K562 (cell line): ENCODE measurements around the gene RPRD1B. TPM values are rescaled to one million over a fixed set of nuclear protein-coding genes. Genes with fewer than 3 reads are reported as not detected.
A peak's percentile ranks its signal among the peaks of the same experiment; 100 is the strongest.

Experiments used
- ATAC-seq: fragments of 200-7000 bp; cut with Tn5 transposase; 3 replicates; pipeline ENCODE4 v1.9.1; 2020; ENCODE audit warnings: moderate library complexity
- BruUV-seq: library from RNA; stranded (reverse); fragments of 400-500 nt; replicated peaks from 2 replicates; lab custom pipeline; 2021; lab: Mats Ljungman, UMichigan
- CTCF ChIA-PET: fragments of 300-600 bp; formaldehyde crosslinking; extraction: SDS; loops from one replicate; lab custom pipeline; 2021; ENCODE audit warnings: low intra/inter-chr PET ratio; lab: Yijun Ruan, JAX
- POLR2A ChIA-PET: fragments of 300-600, 350-650 bp; sonication (Branson Sonifier 250); formaldehyde crosslinking; extraction: SDS; loops from one replicate; lab custom pipeline; 2021; ENCODE audit warnings: antibody characterized with exemption, inconsistent platforms; lab: Yijun Ruan, JAX
- DNase-seq, 4 experiments: peaks; one replicate each; pipeline versions ENCODE4 v3.0.0 to v3.0.0-alpha.2; 2011 to 2018; ENCODE audit warnings: low spot score in 3 of 4, mixed read lengths in 3 of 4; ENCODE audit errors: extremely low read depth in 1 of 4
- FAIRE-seq: peaks from 2 replicates; lab custom pipeline; 2011; peaks lifted over from hg19 to GRCh38; lab: Jason Lieb, UNC
- H2AFZ ChIP-seq: 2 replicates; pipeline ENCODE4 v1.6.0; 2011; ENCODE audit warnings: low read depth, low read length, control low read depth, inconsistent platforms
- H3K27ac ChIP-seq: fragments of 200-600 bp; 3 replicates; pipeline ENCODE4 v1.8.0; 2011; ENCODE audit warnings: low read depth, mild to moderate bottlenecking, control low read depth, inconsistent platforms, low read length, moderate library complexity, mixed read lengths; ENCODE audit errors: extremely low read depth
- H3K27me3 ChIP-seq, 2 experiments: fragments of 300-600 bp in 1 of 2; 2 replicates in 1 of 2; 3 replicates in 1 of 2; pipeline versions ENCODE4 v1.6.0 to v1.8.0; 2011; ENCODE audit warnings: inconsistent platforms in 2 of 2, low read length in 2 of 2, mild to moderate bottlenecking in 1 of 2, mixed read lengths in 1 of 2, moderate library complexity in 1 of 2; ENCODE audit not compliant: control insufficient read depth in 2 of 2, insufficient read depth in 2 of 2
- H3K36me3 ChIP-seq: fragments of 300-600 bp; 3 replicates; pipeline ENCODE4 v1.8.0; 2011; ENCODE audit warnings: mild to moderate bottlenecking, low read length, inconsistent platforms; ENCODE audit not compliant: control insufficient read depth, insufficient read depth
- H3K4me1 ChIP-seq, 2 experiments: fragments of 200-600 bp in 1 of 2; replicated peaks in 1 of 2; 2 replicates in 1 of 2; 3 replicates in 1 of 2; pipeline versions ENCODE4 v1.5.1 to v1.8.0; 2011; ENCODE audit warnings: inconsistent platforms in 2 of 2, low read length in 2 of 2, mild to moderate bottlenecking in 1 of 2, mixed read lengths in 1 of 2, moderate library complexity in 1 of 2; ENCODE audit not compliant: control insufficient read depth in 2 of 2, insufficient read depth in 2 of 2
- H3K4me2 ChIP-seq: 2 replicates; pipeline ENCODE4 v1.6.1; 2011; ENCODE audit warnings: low read length, control low read depth, inconsistent platforms, mixed read lengths; ENCODE audit not compliant: insufficient read depth
- H3K4me3 ChIP-seq: fragments of 200-600 bp; sonication (generic), shearing (Covaris generic); 2 replicates; pipeline ENCODE4 v1.5.1; 2016; ENCODE audit warnings: control low read depth, inconsistent platforms
- H3K79me2 ChIP-seq: fragments of 200-600 bp; 3 replicates; pipeline ENCODE4 v1.8.0; 2011; ENCODE audit warnings: low read length, inconsistent platforms; ENCODE audit not compliant: control insufficient read depth, insufficient read depth
- H3K9ac ChIP-seq, 2 experiments: 2 replicates each; pipeline versions ENCODE4 v1.6.0 to v1.6.1; 2011; ENCODE audit warnings: low read depth in 2 of 2, low read length in 2 of 2, control low read depth in 1 of 2, inconsistent platforms in 1 of 2, mild to moderate bottlenecking in 1 of 2, mixed read lengths in 1 of 2; ENCODE audit not compliant: insufficient read depth in 1 of 2
- H3K9me1 ChIP-seq: one replicate; pipeline ENCODE4 v1.6.0; 2011; ENCODE audit warnings: inconsistent platforms, mild to moderate bottlenecking, low read length, moderate library complexity; ENCODE audit not compliant: control insufficient read depth, insufficient read depth
- H3K9me3 ChIP-seq: replicated peaks from 2 replicates; pipeline ENCODE4 v1.5.1; 2011; ENCODE audit warnings: low read depth, low read length, inconsistent platforms; ENCODE audit not compliant: control insufficient read depth, insufficient read depth
- H4K20me1 ChIP-seq: replicated peaks from 2 replicates; pipeline ENCODE4 v1.6.1; 2011; ENCODE audit warnings: low read length, inconsistent platforms, mixed read lengths; ENCODE audit not compliant: control insufficient read depth, insufficient read depth
- ASH1L ChIP-seq: fragments of 450-650 bp; IDR thresholded peaks from 2 replicates; pipeline ENCODE4 v1.6.1; 2018; ENCODE audit warnings: borderline replicate concordance, mild to moderate bottlenecking, low read depth; ENCODE audit not compliant: partially characterized antibody
- ATF1 ChIP-seq, 2 experiments: fragments of 450-650 bp in 1 of 2; IDR thresholded peaks; 2 replicates each; pipeline ENCODE4 v1.6.1; 2016; ENCODE audit warnings: missing compliant biosample characterization in 1 of 2, missing genetic modification characterization in 1 of 2
- ESRRA ChIP-seq: fragments of 450-650 bp; IDR thresholded peaks from 2 replicates; pipeline ENCODE4 v1.6.1; 2014; ENCODE audit warnings: low read depth, mild to moderate bottlenecking, moderate library complexity, borderline replicate concordance
- HNRNPK ChIP-seq: fragments of 200-400 bp; formaldehyde crosslinking; IDR thresholded peaks from one replicate; pipeline ENCODE4 v1.6.1; 2018; ENCODE audit warnings: mild to moderate bottlenecking, low read depth, low read length; ENCODE audit not compliant: poor library complexity, severe bottlenecking
- LEF1 ChIP-seq: fragments of 450-650 bp; IDR thresholded peaks from 2 replicates; pipeline ENCODE4 v1.6.1; 2016; ENCODE audit warnings: mild to moderate bottlenecking
- PML ChIP-seq: IDR thresholded peaks from 2 replicates; pipeline ENCODE4 v1.6.1; 2012; ENCODE audit warnings: low read length, inconsistent platforms
- SMARCA5 ChIP-seq: fragments of 450-650 bp; IDR thresholded peaks from 2 replicates; pipeline ENCODE4 v1.6.1; 2016
- TARDBP ChIP-seq: fragments of 450-650 bp; IDR thresholded peaks from 2 replicates; pipeline ENCODE4 v1.6.1; 2016
- THRAP3 ChIP-seq: fragments of 450-650 bp; IDR thresholded peaks from 2 replicates; pipeline ENCODE4 v1.6.1; 2016; ENCODE audit warnings: mild to moderate bottlenecking, inconsistent platforms, borderline replicate concordance
- ZNF41 ChIP-seq: fragments of 250-450 bp; sonication (Bioruptor Pico); conservative IDR thresholded peaks from 2 replicates; pipeline ENCODE4 v1.4.0; 2020; ENCODE audit warnings: mild to moderate bottlenecking
- ZNF766 ChIP-seq: fragments of 200-800 bp; sonication (Bioruptor generic); conservative IDR thresholded peaks from 2 replicates; pipeline ENCODE4 v1.6.1; 2016; ENCODE audit warnings: missing genetic modification characterization, missing compliant biosample characterization
- WGBS: fragments of 100-300 bp; shearing (Covaris generic); methylation state at CpG from one replicate; pipeline ENCODE4 v1.1.6; 2016; ENCODE audit warnings: low coverage, mixed read lengths; ENCODE audit not compliant: insufficient coverage; ENCODE audit errors: missing lambda C conversion rate; 5-methylcytosine and 5-hydroxymethylcytosine counted together
- in situ Hi-C: fragments of 300-500 bp; cut with MboI; formaldehyde crosslinking; loops from 4 replicates; pipeline ENCODE4 v1.15.0; 2018; ENCODE audit warnings: inconsistent platforms, mixed read lengths
- intact Hi-C: fragments of 100-400 bp; cut with micrococcal nuclease; formaldehyde crosslinking; loops from 2 replicates; pipeline ENCODE4 v1.14.2; 2022
- polyA plus RNA-seq, 8 experiments: library from polyadenylated mRNA; depleted of rRNA in 4 of 8; stranded (reverse) in 5 of 8; unstranded in 3 of 8; fragments of >200 nt; fragmentation: Nextera tagmentation in 2 of 8; fragmentation: Illumina TruSeq in 1 of 8; extraction: Ambion mirVana in 2 of 8; extraction: Trizol in 1 of 8; gene quantifications; 2 replicates each; pipeline versions ENCODE4 v1.2.1 to v1.2.3, GENCODE V29; 2011 to 2014; ENCODE audit warnings: inconsistent platforms in 1 of 8, missing spikeins in 1 of 8
- total RNA-seq, 7 experiments: library from RNA; depleted of rRNA in 6 of 7; stranded (reverse); fragments of >200 nt in 6 of 7; fragmentation: Illumina TruSeq in 2 of 7; extraction: Trizol in 2 of 7; gene quantifications; 2 replicates each; pipeline versions ENCODE4 v1.2.1 to v1.2.3, GENCODE V29; 2011 to 2021; ENCODE audit warnings: low replicate concordance in 1 of 7
- TF ChIP-seq, protein P1 (sequence below): fragments of 450-650 bp; conservative IDR thresholded peaks from 2 replicates; pipeline ENCODE4 v1.6.1; 2016; ENCODE audit warnings: missing genetic modification characterization, low read depth, mild to moderate bottlenecking, missing compliant biosample characterization, moderate library complexity
- TF ChIP-seq, protein P2 (sequence below): sonication (generic); formaldehyde crosslinking; IDR thresholded peaks from 2 replicates; pipeline ENCODE4 v1.8.0; 2023; ENCODE audit warnings: mild to moderate bottlenecking, missing genetic modification reagents
- TF ChIP-seq, protein P3 (sequence below), 2 experiments: IDR thresholded peaks in 1 of 2; conservative IDR thresholded peaks in 1 of 2; 2 replicates each; pipeline ENCODE4 v1.6.1; 2016; ENCODE audit warnings: low read depth in 2 of 2, mild to moderate bottlenecking in 1 of 2, missing compliant biosample characterization in 1 of 2, missing genetic modification characterization in 1 of 2, moderate library complexity in 1 of 2

Gene RPRD1B
- total and polyA plus RNA-seq, 9 of the 15 experiments (the other 6 are each of a cell fraction or from before 2014, with no cell fraction given): 5.5 to 43.0 (median 24.4) TPM

DNA sequence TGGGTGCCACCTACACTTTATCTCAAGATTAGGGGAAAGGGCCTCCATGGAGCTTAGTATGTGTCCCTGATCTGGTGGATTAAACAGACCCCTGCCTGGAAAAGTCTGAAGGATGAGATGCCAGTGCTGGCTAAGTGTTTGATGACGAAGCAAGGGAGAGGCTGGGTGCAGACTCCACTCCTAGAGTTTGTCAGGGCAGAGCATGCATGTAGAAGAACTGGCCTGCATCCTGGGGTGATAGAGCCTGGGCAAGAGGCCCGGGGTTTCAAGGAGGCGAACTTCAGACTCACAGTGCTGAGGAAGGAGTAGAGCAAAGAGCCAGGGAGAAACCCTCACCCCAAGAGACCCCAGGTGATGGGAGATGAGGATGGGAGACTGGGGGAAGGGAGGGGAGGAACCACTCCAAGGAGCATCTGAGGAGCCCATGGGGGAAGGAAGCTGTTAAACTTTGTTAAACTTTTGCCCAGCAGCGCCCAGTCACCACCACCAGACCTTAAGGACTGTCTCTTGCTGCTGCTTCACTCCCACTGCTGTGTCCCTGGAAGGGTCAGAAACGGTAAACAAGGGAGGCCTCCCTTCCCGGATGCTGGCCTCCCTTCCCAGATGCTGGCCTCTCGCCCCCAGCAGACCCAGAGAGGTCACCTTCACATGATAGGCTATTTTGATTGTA is 61.6 kb downstream of the RPRD1B start:
- FAIRE-seq: no peak
- H3K4me3 ChIP-seq: no peak overlapping the region
- no peak for TF ChIP-seq ASH1L
- no peak for TF ChIP-seq SMARCA5
- TF ChIP-seq LEF1: no peak
- TF ChIP-seq, protein P1, sequence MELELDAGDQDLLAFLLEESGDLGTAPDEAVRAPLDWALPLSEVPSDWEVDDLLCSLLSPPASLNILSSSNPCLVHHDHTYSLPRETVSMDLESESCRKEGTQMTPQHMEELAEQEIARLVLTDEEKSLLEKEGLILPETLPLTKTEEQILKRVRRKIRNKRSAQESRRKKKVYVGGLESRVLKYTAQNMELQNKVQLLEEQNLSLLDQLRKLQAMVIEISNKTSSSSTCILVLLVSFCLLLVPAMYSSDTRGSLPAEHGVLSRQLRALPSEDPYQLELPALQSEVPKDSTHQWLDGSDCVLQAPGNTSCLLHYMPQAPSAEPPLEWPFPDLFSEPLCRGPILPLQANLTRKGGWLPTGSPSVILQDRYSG (tag): no peak
- TF ChIP-seq, protein P2, sequence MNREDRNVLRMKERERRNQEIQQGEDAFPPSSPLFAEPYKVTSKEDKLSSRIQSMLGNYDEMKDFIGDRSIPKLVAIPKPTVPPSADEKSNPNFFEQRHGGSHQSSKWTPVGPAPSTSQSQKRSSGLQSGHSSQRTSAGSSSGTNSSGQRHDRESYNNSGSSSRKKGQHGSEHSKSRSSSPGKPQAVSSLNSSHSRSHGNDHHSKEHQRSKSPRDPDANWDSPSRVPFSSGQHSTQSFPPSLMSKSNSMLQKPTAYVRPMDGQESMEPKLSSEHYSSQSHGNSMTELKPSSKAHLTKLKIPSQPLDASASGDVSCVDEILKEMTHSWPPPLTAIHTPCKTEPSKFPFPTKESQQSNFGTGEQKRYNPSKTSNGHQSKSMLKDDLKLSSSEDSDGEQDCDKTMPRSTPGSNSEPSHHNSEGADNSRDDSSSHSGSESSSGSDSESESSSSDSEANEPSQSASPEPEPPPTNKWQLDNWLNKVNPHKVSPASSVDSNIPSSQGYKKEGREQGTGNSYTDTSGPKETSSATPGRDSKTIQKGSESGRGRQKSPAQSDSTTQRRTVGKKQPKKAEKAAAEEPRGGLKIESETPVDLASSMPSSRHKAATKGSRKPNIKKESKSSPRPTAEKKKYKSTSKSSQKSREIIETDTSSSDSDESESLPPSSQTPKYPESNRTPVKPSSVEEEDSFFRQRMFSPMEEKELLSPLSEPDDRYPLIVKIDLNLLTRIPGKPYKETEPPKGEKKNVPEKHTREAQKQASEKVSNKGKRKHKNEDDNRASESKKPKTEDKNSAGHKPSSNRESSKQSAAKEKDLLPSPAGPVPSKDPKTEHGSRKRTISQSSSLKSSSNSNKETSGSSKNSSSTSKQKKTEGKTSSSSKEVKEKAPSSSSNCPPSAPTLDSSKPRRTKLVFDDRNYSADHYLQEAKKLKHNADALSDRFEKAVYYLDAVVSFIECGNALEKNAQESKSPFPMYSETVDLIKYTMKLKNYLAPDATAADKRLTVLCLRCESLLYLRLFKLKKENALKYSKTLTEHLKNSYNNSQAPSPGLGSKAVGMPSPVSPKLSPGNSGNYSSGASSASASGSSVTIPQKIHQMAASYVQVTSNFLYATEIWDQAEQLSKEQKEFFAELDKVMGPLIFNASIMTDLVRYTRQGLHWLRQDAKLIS (CRISPR knock-in tag): no peak
- TF ChIP-seq PML: no peak
- no peak for TF ChIP-seq ATF1 (CRISPR knock-in tag; IDR thresholded peaks at IDR 0.05)
- TF ChIP-seq ATF1 (tag; IDR thresholded peaks at IDR 0.05): no peak
- TF ChIP-seq THRAP3: no peak
- no peak for TF ChIP-seq HNRNPK
- TF ChIP-seq, protein P3, sequence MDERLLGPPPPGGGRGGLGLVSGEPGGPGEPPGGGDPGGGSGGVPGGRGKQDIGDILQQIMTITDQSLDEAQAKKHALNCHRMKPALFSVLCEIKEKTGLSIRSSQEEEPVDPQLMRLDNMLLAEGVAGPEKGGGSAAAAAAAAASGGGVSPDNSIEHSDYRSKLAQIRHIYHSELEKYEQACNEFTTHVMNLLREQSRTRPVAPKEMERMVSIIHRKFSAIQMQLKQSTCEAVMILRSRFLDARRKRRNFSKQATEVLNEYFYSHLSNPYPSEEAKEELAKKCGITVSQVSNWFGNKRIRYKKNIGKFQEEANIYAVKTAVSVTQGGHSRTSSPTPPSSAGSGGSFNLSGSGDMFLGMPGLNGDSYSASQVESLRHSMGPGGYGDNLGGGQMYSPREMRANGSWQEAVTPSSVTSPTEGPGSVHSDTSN (CRISPR knock-in tag; IDR thresholded peaks at IDR 0.05; ENCODE audit: low read depth): no peak
- TF ChIP-seq, protein P3 (tag; conservative IDR thresholded peaks at IDR 0.05; ENCODE audit: low read depth): no peak
- no peak for TF ChIP-seq ZNF41 (CRISPR knock-in tag)
- TF ChIP-seq ESRRA: 0 out of 2 replicates have a peak, but pooled peaks have one; percentile 35
- no peak for TF ChIP-seq TARDBP
- no peak for TF ChIP-seq ZNF766 (CRISPR knock-in tag)

More for the DNA sequence above, 61.6 kb downstream of the RPRD1B start:
- Histone ChIP-seq H3K4me1 (peaks cover 4 to 51% of the 10 kb centered on the region in 2 experiments; a peak in 4 of 5 replicates), H3K36me3 (peaks cover 27% of the 10 kb centered on the region), H3K9me1 (no peaks in the 10 kb centered on the region), H3K79me2 (no peaks in the 10 kb centered on the region), H3K9ac (peak overlapping the region in 1 of 2 experiments; percentile 42; a peak in 1 of 4 replicates), H3K27ac (peak overlapping the region; percentile 62; the same call in 2 of the 3 replicates), H3K9me3 (no peaks in the 10 kb centered on the region), H4K20me1 (no peaks in the 10 kb centered on the region), H3K27me3 (no peaks in the 10 kb centered on the region), H3K4me2 (no peak overlapping the region), H2AFZ (peak overlapping the region; percentile 3; the same call in 1 of the 2 replicates)
- in situ Hi-C loops: no loop called here
- ATAC-seq (no peak), DNase-seq (no peak)
- CTCF ChIA-PET: no interaction called here
- WGBS: 56% methylated on average over 7 of the region's 7 CpGs
- intact Hi-C loops: no loop called here
- BruUV-seq: no TSS peak
- POLR2A ChIA-PET: interaction anchor here (0.7 to 2.7 kb wide), 2 partner anchors 11 to 22 kb away, joined by 3 to 9 read pairs; no protein-coding TSS in a partner anchor
